GM13976 (cell line): ENCODE measurements around the gene CUL3.
"Not testable (repeated sequence)": the region's sequence is repeated elsewhere in the genome, so short reads cannot be mapped to it uniquely, and the experiment has no call there.

ENCODE experiments used
- DNase-seq: peaks from one replicate; pipeline ENCODE4 v3.0.0; 2012; ENCODE audit warnings: low spot score
- in situ Hi-C: fragments of 300-500 bp; cut with MboI; formaldehyde crosslinking; loops from one replicate; pipeline ENCODE4 v1.12.0; 2022; ENCODE audit warnings: low sequenced_read_pairs, mixed read lengths, inconsistent platforms; ENCODE audit not compliant: unreplicated experiment
- TF ChIP-seq, protein P1 (sequence below): IDR thresholded peaks from 2 replicates; pipeline ENCODE4 v1.5.1; 2012; ENCODE audit warnings: borderline replicate concordance, mild to moderate bottlenecking; ENCODE audit not compliant: insufficient read depth; ENCODE audit errors: extremely low read depth, missing control alignments, control extremely low read depth

CUL3 gene

DNA sequence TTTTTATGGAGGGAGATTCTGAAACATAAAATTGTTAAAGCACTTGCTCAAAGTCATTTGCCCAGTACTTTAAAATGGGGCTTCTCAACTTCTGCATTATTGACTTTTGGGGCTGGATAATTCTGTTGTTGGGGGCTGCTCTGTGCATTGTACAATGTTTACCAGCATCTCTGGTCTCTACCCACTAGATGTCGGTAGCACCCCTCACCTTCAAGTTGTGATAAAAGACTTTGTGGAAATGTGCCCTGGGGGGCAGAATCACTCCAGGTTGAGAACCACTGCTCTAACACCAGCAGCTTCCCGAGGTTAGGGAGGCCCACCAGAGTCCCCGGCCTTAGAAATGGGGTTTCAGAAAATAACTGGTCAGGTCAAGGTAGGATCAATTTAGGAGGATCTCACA lies 26.8 kb upstream of the CUL3 start:
- in situ Hi-C loops, result no loop called here
- DNase-seq, result no peak
- TF ChIP-seq, protein P1, sequence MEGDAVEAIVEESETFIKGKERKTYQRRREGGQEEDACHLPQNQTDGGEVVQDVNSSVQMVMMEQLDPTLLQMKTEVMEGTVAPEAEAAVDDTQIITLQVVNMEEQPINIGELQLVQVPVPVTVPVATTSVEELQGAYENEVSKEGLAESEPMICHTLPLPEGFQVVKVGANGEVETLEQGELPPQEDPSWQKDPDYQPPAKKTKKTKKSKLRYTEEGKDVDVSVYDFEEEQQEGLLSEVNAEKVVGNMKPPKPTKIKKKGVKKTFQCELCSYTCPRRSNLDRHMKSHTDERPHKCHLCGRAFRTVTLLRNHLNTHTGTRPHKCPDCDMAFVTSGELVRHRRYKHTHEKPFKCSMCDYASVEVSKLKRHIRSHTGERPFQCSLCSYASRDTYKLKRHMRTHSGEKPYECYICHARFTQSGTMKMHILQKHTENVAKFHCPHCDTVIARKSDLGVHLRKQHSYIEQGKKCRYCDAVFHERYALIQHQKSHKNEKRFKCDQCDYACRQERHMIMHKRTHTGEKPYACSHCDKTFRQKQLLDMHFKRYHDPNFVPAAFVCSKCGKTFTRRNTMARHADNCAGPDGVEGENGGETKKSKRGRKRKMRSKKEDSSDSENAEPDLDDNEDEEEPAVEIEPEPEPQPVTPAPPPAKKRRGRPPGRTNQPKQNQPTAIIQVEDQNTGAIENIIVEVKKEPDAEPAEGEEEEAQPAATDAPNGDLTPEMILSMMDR, result no peak

DNA sequence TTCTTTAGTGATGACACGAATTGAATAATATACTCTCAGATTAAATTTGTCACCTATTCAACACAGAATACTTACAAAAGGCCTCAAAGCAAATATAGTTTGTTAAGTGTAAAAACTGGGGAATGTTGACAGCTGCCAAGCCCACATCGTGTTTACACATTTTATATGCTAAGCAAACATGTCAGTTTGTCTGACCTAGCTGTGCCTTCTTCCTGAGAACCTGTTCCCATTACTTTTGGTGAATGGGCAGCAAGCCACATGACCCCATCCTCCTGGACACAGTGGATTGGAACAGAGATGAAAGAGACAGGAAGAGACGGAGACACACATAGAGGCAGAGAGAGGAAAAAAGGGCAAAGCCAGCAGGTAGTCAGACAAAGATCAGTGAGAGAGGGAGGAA lies 22.9 kb upstream of the CUL3 start:
- no peak for DNase-seq
- in situ Hi-C loops, result no loop called here

DNA sequence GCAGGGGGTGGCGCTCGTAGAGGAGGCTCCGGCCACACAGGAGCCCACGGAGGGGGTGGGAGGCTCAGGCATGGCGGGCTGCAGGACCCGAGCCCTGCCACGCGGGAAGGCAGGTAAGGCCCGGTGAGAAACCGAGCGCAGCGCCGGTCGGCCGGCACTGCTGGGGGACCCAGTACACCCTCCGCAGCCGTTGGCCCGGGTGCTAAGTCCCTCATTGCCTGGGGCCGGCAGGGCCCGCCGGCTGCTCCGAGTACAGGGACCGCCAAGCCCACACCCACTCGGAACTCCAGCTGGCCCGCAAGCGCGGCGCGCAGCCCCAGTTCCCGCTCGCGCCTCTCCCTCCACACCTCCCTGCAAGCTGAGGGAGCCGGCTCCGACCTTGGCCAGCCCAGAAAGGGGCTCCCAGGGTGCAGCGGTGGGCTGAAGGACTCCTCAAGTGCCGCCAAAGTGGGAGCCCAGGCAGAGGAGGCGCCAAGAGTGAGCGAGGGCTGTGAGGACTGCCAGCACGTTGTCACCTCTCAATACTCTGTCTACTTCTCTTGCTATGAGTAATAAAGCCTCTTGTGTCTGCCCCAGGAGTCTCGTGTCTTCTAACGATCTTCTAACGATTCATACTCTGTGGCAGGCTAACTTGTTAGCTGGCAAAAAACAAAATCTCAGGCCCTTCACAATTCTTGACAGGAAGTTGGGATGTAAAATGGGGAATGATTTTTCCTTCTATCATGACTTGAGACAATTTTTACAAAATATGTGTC lies 18.8 kb upstream of the CUL3 start:
- DNase-seq, in situ Hi-C loops: not testable (repeated sequence)

More for the DNA sequence above, 22.9 kb upstream of the CUL3 start:
- TF ChIP-seq, protein P1, result no peak

DNA sequence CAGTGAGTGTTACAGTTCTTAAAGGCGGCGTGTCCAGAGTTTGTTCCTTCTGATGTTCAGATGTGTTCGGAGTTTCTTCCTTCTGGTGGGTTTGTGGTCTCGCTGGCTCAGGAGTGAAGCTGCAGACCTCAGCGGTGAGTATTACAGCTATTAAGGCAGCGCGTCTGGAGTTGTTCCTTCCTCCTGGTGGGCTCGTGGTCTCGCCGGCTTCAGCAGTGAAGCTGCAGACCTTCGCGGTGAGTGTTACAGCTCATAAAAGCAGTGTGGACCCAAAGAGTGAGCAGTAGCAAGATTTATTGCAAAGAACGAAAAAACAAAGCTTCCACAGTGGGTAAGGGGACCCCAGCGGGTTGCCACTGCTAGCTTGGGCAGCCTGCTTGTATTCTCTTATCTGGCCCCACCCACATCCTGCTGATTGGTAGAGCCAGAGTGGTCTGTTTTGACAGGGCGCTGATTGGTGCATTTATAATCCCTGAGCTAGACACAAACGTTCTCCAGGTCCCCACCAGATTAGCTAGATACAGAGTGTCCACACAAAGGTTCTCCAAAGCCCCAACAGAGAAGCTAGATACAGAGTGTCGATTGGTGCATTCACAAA lies 17.7 kb upstream of the CUL3 start:
- in situ Hi-C loops, DNase-seq: not testable (repeated sequence)

DNA sequence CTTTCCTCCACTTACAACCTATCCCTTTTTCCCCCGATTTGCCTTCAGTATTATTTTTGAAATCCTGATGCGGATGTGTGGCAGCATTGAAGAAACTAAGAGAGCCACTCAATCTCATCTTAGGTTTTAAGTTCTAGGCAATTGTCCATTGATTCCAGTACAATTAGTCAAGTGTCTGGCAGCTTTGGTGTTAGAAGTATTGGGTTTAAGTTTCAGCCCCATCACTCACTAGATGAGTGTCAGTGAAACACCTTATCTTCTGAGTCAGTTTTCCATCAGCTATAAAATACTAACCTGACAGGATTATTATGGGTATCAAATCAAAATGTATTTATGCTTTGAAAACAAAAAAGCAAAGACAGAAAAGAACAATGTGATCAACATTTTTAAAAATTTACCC lies 16.8 kb upstream of the CUL3 start:
- TF ChIP-seq, protein P1, result no peak
- in situ Hi-C loops, result no loop called here
- DNase-seq, result no peak

DNA sequence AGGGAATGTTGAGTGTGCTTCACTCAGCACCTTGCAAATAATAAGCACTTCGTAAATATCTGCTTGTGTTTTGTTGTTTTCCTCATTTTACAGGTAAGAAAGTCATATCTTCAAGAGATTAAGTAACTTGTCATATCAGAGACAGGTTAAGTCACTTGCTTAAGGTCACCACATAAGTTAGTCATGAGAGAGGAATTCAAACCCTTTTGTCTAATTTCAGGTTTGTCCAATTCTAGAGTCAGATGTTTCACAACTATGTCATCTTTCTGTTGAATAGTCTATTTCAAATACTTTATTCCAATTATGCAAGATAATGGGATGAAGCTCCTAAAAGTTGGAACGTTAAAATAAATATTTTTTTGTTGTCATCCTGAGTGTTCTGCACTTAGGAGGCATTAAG lies 13.5 kb upstream of the CUL3 start:
- DNase-seq, result no peak
- in situ Hi-C loops, result no loop called here
- TF ChIP-seq, protein P1, result no peak

DNA sequence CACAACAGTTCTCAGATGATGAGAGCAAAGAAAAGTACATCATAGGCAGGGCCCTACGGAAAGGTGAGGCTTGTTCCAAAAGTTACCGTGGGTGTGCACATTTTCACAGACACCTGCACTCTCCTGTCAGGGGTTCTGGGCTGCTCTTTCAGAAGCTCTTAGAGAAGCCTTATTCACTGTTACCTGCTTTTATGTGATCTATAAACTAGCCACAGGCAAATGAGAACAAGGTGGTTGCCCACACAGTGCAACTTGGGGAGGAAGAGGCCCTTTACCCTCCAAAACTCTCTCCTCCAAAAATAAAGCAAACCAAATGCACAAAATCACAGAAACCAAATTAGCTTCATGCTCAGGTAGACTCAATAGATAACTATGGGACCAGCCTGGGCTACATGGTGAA lies 11.1 kb upstream of the CUL3 start:
- no peak for DNase-seq
- in situ Hi-C loops, result no loop called here
- TF ChIP-seq, protein P1, result no peak
